GM12864 (cell line): Measurements from ENCODE around the gene GRID1.

Source experiments
- DNase-seq: peaks from one replicate; pipeline ENCODE4 v3.0.0-alpha.2; 2011; ENCODE audit warnings: low read depth
- H3K4me3 ChIP-seq: 2 replicates; pipeline ENCODE4 v1.5.1; 2011; ENCODE audit warnings: mild to moderate bottlenecking, low read depth, low read length, control low read depth
- CTCF ChIP-seq: IDR thresholded peaks from 2 replicates; pipeline ENCODE4 v1.5.1; 2011; ENCODE audit warnings: low read depth, mild to moderate bottlenecking, moderate library complexity, low read length, control low read depth, inconsistent platforms; ENCODE audit errors: missing control alignments

Gene GRID1

GRCh38 chr10:85642421-85643170 lies 724.0 kb downstream of the GRID1 start:
- no peak for TF ChIP-seq CTCF
- DNase-seq = no peak
- no peak overlapping the region for H3K4me3 ChIP-seq

GRCh38 chr10:85642082-85642420 lies 724.5 kb downstream of the GRID1 start:
- TF ChIP-seq CTCF = no peak
- no peak overlapping the region for H3K4me3 ChIP-seq
- DNase-seq = no peak

- DNase-seq = no peak
- TF ChIP-seq CTCF = no peak
- no peak overlapping the region for H3K4me3 ChIP-seq
These were observed 725.1 kb downstream of the GRID1 start for GRCh38 chr10:85641479-85642009.

GRCh38 chr10:85638797-85639196 lies 727.8 kb downstream of the GRID1 start:
- no peak overlapping the region for H3K4me3 ChIP-seq
- no peak for DNase-seq
- no peak for TF ChIP-seq CTCF

- DNase-seq = no peak
- TF ChIP-seq CTCF = no peak
These were observed 730.9 kb downstream of the GRID1 start for GRCh38 chr10:85635650-85636049.

GRCh38 chr10:85624511-85624910 lies 742.1 kb downstream of the GRID1 start:
- H3K4me3 ChIP-seq = no peak overlapping the region
- TF ChIP-seq CTCF = no peak
- DNase-seq = no peak

More at GRCh38 chr10:85635650-85636049, 730.9 kb downstream of the GRID1 start:
- no peak overlapping the region for H3K4me3 ChIP-seq

- H3K4me3 ChIP-seq = no peak overlapping the region
- no peak for TF ChIP-seq CTCF
- no peak for DNase-seq
These were observed 742.8 kb downstream of the GRID1 start for GRCh38 chr10:85623758-85624157.
